GM18517 (cell line): ENCODE data around the gene KRTAP10-1.
"Not testable (repeated sequence)": the region's sequence is repeated elsewhere in the genome, so short reads cannot be mapped to it uniquely, and the experiment has no call there.

Experiments
- ATAC-seq: cut with Tn5 transposase; IDR thresholded peaks from one replicate; pipeline ENCODE4 v1.9.1; 2021; ENCODE audit warnings: mild to moderate bottlenecking, moderate library complexity; ENCODE audit not compliant: unreplicated experiment

KRTAP10-1 gene

DNA sequence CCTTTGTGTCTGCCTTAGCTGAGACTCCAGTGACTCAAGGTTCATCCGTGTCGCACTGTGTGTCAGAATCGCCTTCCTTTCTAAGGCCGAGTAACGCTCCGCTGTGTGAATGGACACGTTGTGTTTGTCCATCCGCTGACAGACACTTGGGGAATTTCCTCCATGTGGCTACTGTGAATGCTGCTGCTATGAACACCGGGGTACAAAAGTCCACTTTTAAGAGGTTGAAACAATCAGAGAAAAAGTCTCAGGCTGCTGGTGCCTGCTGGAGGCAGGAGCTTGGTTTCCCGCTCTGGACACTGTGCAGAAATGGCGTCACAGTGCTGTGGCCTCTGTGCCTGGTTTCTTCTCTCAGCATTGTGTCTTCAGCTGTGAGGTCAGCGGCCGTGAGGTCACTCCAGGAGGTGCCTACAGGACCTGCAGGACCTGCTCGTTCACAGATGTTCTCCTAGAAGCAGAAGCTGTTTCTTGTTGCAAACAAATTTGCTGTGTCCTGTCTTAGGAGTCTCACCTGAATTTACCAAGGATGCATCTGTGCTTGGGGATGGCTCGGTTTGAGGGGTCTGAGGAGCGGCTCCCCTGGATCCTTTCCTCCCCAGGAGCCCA is 34.2 kb downstream of the KRTAP10-1 start:
- no peak for ATAC-seq

DNA sequence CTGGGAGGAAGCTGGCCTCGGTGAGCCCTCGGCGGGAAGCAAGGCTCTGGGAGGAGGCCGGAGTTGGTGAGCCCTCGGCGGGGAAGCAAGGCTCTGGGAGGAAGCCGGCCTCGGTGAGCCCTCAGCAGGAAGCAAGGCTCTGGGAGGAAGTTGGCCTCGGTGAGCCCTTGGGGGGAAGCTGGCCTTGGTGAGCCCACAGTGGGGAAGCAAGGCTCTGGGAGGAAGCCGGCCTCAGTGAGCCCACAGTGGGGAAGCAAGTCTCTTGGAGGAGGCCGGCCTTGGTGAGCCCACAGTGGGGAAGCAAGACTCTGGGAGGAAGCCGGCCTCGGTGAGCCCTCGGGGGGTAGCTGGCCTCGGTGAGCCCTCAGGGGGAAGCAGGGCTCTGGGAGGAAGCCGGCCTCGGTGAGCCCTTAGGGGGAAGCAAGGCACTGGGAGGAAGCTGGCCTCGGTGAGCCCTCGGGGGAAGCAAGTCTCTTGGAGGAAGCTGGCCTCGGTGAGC is 36.0 kb downstream of the KRTAP10-1 start:
- ATAC-seq = no peak

DNA sequence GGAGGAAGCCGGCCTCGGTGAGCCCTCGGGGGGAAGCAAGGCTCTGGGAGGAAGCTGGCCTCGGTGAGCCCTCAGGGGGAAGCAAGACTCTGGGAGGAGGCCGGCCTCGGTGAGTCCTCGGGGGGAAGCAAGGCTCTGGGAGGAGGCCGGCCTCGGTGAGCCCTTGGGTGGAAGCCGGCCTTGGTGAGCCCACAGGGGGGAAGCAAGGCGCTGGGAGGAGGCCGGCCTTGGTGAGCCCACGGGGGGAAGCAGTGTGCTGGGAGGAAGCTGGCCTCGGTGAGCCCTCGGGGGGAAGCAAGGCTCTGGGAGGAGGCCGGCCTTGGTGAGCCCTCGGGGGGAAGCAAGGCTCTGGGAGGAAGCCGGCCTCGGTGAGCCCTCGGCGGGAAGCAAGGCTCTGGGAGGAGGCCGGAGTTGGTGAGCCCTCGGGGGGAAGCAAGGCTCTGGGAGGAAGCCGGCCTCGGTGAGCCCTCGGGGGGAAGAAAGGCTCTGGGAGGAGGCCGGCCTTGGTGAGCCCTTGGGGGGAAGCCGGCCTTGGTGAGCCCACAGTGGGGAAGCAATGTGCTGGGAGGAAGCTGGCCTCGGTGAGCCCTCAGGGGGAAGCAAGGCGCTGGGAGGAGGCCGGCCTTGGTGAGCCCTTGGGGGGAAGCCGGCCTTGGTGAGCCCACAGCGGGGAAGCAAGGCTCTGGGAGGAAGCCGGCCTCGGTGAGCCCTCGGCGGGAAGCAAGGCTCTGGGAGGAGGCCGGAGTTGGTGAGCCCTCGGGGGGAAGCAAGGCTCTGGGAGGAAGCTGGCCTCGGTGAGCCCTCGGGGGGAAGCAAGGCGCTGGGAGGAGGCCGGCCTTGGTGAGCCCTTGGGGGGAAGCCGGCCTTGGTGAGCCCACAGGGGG is 36.7 kb downstream of the KRTAP10-1 start:
- not testable (repeated sequence) for ATAC-seq

DNA sequence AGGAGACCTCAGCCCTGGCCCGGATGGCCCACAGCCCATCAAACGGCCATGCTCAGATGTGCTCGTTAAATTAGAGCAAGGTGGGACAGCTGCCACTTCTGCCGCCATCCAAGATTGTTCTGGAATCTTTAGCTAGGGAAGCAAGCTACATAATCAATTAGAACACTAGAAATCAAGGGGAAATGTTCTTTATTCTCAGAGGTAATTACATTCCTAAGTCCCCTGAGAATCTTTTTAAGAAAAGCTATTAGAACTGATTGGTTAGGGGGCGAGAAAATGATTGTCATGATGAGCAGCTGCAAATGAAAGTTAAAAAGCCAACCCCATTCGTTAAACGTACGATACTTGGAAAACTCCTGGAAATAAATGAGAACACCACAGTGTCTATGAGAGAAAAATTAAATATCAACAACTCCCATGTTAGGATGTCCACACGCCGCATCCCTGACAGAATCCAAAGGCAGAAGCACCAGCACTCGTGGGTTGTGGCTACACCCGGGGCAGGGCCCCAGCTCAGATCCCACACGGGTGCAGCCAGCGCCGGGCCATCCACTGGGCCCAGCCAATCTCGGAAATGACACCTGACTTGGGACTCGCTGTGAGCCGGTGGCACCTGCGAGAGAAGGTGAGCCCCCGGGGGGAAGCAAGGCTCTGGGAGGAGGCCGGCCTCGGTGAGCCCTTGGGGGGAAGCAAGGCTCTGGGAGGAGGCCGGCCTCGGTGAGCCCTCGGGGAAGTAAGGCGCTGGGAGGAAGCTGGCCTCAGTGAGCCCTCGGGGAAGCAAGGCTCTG is 37.6 kb downstream of the KRTAP10-1 start:
- no peak for ATAC-seq

DNA sequence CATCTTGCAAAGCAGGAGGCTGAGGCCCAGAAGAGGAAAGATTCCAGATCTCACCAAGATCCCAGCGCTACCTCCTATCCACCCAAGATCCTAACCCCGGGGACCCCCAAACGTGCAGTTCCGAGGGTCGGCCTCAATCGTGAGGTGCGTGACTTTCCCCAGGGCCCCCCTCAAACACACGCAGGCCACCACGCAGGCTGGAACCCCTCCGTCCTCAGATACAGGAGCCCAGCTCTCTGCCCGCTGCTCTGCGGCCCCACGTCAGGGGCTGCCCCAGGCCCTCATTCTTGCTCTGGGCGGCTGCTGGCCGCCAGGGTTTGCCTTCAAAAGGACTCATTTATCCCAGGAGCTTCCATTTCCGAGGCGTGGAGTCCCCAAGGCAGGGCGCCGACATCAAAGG is 39.9 kb downstream of the KRTAP10-1 start:
- ATAC-seq = no peak

DNA sequence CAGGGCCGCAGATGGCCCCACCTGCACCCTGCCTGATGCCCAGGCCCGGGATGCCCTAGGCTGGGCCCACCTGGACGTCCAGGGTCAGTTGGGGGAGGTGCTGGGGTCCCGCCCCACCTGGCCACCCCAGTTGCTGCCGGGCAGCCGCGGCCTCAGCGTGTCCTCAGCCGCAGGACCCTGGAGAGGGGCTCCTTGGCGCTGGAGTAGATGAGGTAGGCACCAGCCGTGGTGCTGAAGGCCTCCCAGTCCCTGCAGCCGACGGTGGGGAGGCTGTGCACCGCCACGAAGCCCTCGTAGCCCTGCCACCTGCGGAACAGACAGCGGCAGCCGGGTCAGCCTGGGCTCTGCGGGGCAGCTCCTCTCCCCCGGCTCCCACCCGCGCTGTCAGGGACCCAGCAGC is 40.4 kb downstream of the KRTAP10-1 start:
- ATAC-seq = no peak

DNA sequence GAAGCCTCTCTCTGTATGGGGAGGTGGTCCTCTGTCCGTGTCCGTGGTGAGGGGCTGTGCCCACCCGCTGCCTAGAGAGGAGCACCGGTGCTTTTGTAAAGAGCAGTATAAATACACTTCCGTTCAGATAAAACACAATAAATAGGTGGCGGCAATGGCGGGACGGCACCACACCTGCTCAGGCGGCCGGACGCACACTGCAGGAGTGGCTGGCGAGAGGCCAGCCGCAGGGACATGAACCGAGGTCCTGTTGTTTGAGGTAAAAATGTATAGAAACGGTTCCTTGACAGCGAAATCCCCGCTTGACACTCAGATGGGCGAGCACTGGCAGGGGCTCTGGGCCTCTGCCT is 40.8 kb downstream of the KRTAP10-1 start:
- no peak for ATAC-seq

DNA sequence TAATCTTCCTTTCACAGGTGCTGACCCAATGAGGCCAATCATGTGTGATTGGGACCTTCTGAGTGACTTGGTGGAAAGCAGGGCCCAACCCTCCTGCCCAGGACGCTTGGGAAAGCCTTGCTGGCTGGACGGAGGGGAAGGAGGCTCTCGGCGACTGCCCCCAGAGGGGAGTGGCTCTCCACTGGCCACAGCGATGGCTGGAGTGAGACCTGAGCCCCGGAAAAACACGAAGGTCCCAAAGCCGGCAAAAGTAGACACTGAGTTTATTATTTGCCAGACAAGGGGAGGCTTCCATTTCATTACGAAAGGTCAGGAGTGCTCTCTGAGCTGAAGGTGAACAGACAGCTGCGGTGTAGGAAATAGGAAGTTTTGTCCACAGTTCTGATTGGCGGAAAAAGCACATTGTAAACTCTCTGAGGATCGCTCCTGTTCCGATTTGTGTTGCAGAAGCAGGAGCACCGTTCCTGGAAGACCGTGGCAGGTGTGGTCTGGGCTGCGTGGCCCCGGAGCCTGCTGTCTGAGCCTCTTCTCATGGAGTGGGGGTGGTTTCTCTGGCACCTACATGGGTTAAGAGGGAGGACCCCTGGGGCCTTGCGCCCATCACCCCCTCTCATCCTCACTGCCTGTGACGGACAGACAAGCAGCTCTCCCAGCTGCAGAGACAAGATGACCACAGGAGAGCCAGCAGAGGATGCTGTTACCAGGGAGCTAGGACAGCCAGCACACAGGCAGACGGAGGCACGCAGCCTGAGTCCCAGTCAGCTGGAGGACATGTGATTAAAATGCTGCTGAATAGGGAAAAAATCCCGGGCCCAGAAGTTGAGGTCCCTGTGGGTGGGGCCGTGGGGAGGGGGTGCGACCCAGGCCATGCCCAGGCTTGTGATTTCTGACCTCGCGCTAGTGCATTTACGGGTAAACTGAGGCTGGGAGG is 41.5 kb downstream of the KRTAP10-1 start:
- no peak for ATAC-seq

DNA sequence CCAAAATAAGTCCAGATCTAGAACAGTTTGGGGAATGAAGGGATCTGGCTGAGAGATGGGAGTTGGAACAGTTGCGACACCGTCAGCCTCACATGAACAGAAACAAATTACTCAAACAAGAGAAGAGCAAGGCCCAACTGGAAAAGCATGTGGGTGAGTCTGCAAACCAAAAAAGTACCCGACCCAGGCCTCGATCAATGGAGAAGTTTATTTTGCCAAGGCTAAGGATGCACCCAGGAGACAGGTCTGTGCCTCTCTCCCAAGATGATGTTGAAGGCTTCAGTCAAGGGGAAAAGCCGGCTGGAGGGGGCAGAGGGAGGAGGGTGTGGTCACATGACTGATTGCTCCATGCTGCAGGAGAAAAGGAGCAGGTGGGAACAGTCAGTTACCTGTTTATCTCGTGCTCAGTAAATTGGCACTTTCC is 42.3 kb downstream of the KRTAP10-1 start:
- ATAC-seq = no peak

DNA sequence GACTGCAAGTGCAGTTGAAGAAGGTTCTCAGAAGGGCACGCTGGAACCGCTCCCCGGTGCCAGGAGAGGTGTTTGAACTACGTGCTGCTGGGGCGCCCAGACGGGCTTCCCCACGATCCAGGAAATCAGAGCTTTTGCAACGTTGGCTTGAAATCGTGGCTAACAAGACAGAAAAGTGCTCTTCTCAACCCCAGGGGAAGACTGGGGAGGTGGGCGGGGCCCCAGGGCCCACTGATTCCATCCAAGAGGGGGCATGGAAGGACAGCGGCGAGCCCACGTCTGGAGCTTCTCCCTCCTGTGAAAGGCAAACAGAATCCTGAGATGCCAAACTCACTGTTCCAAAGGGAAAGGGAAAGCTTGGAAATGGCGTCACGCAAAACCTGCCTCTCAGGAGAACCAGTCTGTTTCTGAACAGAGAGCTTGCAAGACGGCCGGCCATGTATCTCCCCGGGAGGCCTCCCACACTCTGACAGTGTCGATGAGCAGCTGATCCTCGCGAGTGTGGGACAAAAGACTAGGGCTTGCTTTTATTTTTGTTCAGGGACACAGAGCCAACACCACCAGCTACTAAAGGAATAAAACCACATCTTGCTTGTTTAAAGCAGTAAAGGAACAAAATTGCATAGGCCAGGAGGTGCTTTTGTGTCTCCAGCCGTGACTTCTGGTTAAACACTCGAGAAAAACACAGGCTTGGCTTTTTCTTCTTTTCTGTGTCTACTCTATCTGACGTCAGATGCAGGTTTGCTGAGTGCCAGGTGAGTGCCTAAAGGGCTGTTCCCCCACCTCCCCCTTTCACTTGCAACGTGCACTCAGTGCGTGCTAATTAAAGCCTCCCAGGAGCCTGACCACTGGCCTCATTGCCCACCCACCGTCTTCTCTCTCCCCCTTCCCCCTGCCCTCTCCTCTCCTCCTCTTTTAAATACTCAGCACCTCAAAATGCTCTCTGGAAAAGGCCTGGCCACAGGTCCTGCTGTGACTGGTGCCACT is 43.1 kb downstream of the KRTAP10-1 start:
- no peak for ATAC-seq

DNA sequence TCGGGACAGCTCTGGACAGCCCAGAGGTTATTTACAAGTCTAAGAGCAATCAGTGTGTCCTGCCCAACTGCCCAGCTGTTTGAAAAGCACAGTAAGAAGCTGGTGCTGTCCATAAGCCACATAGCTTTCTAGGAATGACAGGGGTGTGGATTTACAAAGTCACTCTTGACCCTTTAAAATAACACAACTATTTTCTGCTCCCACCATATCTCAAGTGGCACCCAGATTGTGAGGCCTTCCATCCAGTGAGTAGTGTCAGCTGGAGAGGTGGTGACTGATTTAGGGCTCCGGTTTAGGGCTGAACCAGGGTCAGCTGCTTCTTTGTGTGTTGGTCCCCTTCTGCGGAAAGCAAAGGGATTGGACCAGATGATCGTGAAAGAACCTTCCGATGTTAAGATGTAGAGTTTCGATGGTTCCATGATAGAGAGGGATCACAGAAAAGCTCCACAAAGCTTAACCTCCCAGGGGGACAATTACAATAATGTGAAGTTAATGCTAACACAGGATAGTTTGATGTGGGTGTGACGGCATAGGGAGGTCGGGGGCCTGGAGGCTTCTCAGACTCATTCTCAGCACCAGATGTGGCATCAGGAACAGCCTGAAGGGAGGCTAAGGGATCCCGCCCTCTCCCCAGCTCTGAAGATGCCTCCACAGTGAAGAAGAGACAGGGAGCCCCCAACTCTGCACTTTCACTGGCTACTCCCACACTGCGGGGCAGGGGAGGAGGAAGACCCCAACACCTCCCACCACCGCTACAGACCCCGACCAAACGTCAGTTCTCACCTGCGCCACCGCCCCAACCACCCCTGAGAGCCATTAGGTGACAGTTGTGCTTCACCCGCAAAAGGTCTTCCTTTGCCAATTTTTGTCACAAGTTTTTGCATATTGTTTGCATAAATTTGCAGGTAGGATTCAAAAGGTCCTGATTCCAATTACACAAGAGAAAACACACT is 44.1 kb downstream of the KRTAP10-1 start:
- ATAC-seq = no peak

DNA sequence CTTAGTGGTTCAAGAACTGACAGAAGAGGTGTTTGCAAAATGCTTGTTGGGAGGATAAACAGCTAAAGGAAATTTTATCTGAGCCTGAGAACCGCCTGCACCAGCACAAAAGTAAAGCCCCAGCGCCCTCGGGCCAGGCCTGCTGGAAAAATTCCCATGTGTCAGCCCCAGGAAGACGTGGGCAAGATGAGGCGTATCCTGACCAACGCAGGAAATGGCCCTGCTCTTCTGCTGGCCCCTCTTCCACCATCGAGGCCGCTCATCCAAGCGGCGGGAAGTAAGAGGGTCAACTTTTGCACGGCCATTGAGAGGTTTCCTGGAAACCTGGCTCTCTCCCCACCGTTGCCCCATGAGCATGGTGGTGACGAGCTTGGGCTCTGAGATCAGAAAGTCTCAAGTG is 45.0 kb downstream of the KRTAP10-1 start:
- no peak for ATAC-seq

DNA sequence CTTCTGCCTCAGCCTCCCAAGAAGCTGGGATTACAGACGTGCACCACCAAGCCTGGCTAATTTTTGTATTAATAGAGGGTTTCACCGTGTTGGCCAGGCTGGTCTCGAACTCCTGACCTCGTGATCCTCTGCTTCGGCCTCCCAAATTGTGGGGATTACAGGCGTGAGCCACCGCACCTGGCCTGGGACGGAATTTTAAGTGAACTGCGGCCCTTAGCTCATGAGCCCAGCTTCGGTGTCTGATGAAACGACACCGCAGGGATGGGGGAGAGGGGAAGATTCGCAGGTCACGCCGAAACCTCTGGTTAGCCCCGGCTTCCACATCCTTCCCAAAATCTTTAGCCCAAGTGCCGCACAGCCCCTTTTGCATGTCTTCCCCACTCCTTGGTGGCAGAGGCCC is 45.6 kb downstream of the KRTAP10-1 start:
- no peak for ATAC-seq

DNA sequence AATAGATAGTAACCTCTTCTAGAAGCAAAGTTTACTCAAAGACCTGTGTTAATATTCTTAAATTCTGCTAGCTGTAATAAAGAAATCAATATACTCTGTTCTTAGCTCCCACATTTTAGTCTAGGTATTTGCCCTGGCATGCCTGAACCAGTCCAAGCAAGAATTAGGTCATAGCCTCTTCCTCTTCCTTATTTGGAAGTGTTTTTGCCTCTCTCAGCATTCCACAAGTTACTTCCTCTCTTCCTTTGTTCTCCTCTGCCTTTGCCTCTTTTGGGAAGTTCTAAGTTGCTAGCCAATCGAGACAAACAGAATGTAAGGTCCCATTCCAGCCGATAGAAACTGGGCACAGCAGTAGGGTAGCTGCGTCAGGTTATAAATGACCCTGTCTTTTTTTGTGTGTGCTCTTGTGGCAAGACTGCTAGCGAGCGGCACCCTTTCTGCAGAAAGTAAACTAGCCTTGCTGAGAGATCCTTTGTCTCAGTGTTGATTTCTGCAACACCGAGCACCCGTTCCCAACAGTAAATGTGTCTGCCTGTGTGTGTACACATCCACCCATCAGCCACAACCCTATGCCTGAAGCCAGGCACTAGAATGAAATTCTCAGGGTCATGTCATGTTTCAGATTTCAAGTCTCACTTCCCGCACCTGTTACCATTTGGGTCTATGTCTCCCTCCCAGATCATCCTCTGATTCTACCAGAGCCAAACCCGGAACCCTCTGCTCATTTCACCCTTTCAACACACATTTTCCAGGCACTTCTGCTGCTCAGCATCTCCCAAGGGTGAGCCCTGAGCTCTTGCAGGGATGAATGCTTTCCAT is 47.2 kb downstream of the KRTAP10-1 start:
- no peak for ATAC-seq

DNA sequence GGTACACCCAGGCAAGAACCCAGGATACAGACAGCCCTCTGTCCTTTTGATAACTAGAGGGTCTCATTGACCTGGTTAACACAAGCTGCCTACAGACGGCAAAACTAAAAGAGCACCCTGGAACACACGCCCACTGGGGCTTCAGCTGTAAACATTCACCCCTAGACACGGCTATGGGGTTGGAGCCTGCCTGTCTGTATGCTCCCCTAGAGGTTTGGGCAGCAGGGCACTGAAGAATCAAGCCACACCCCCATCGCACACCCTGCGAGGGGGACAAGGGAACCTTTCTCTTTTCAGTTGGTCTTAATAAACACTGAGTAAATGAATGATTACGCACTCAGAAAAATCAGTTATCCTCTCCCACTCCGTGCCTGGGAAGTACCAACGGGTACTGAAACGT is 49.2 kb downstream of the KRTAP10-1 start:
- no peak for ATAC-seq

DNA sequence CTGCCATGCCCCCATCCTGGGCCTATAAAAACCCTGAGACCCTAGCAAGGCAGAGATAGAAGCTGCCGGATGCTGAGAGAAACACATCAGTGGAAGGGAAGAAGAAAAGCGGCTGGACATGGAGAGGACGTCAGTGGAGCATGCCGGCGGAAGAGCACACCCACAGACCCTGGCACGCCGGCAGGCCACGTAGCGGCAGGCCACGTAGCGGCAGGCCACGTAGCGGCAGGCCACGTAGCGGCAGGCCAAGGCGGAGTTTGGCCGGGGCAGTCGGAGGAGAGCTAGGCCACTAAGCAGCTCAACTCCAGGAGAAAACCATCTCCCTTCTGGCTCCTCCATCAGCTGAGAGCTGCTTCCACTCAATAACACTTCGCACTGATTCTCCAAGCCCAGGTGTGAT is 49.6 kb downstream of the KRTAP10-1 start:
- ATAC-seq = no peak

DNA sequence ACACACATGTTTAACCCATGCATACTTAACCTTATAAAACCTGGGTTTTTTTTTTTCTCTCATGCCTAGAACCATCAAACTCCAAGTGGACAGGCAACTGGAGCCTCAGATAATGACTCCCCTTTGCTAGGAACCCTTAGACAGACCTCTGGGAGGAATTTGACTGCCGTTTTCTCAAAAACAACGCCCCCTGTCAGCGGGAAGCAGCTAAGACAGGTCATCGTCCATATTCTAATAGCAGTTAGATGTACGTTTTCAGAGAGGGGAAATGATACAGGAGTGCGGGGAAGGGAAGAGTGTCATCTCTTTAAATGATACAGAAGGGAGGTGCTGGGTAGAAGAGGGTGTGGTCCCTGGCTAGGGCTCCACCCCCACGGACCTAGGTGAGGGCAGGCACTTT is 50.0 kb downstream of the KRTAP10-1 start:
- no peak for ATAC-seq
